RKO (cell line): ENCODE results near the gene ATP6V1A.

Experiments used
- DNase-seq: peaks from one replicate; pipeline ENCODE4 v3.0.0-alpha.2; 2016; ENCODE audit warnings: low spot score

ATP6V1A gene

DNA sequence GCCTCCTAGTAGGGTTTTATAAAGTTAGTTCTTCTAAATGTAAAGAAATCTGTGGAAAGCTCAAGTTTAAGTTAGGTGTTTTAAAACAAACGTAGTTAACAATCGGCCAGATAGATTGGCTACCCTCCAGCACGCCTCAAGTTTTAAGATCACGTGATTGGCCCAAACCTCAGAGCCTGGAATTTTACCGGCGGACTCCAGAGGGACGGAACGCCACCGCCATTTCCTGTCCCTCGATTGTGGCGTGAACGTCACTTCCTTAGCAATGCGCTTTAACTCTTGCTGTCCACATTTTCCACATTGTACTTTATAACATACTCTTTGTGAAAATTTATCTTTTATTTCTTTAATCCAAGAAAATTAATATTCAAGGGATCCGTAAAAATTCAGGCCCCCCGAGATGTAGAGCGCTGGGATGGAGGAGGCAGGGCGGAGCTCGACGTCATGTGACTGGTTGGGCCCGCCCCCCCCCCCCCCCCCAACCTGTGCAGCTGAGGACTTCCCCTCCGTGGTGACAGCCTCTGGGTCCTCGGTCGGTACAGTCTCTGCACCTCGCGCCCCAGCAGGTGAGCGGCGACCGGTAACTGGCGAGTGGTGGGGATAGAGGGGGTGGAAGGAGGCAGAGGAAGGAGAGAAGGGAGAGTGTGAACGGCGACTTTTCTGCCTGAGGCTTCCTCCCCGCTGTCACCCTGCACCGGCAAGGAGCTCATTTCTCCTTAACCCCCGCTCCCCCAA, at the start of gene ATP6V1A:
TSS of gene ATP6V1A (plus strand) at position 488 of the 735 bp plus-strand sequence. CDS start 31,719 bp downstream, outside the sequence.
- DNase-seq = peak; percentile 95

DNA sequence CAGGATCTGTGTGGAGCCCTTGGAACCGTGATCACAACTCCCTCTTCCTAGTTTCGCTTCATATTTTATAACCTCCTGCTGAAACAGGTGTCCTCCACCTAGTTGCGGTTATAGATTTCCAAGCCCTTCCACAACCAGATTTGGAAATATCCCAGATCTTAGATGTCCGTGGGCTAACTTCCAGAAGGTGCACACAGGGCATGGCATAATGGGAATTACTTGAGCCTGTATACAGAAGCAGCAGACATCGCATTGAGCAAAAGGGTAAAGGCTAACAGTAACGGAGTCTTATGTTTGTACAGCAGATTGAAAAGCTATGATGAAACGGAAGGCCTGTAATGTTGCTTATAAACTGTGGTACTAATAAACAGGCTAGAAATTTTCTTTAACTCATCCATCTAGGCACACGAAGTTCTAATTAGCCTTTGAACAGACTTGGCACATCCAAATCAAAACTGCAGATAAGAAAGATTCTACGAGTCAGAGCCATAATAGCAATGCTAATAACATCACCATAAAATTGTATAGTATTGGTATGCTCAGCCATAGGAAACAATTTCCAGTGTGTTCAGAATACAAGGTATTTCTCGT, 49.2 kb upstream of the ATP6V1A start:
- peak; percentile 31 for DNase-seq

DNA sequence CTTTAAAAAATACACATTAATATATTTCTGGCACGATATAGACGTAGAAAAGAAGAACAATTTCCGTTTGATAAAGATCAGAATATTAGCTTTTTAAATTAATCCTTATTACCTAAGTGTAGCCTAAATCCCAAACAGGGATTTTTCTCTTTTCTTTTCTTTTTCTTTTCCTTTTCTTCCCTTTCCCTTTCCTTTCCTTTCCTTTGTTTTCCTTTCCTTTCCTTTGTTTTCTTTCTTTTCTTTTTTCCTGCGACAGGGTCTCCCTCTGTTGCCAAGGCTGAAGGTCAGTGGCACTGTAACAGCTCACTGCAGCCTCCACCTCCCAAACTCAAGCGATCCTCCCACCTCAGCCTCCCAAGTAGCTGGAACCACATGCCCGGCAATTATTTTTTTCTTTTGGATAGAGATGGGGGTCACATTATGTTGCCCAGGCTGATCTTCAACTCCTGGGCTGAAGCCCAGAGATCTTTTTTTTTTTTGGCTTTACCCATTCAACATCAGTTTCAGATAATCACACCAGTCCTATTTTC, 48.6 kb upstream of the ATP6V1A start:
- DNase-seq = no peak

DNA sequence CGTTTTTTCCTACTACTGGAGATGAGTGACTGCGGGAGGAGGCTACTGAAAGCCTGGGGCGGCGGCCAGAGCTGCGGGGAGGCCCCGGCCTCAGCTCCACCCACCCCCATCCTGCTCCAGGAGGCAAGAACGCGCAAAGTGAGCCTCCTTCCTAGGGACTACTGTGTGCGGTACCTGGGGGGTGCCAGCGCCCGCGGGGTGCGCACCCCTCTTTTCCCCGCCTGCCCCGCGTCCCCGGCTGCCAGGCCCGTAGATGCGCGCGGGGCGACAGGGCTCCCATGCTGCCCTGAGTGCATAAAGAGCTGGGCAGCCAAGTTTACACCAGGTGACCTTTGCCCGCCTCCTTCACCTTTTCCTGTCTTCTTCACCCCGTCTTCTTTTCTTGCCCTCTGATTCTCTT, 47.9 kb upstream of the ATP6V1A start:
- DNase-seq = no peak

DNA sequence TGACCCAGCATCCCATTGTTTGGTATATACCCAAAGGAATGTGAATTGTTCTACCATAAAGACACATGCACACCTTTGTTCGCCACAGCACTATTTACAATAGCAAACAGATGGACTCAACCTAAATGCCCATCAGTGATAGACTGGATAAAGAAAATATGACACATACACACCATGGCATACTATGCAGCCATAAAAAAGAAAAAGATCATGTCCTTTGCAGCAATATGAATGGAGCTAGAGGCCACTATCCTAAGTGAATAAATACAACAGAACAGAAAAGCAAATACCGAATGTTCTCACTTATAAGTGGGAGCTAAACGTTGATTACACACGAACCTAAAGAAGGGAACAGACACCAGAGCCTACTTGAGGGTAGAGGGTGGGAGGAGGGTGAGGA, 39.0 kb upstream of the ATP6V1A start:
- DNase-seq = no peak

DNA sequence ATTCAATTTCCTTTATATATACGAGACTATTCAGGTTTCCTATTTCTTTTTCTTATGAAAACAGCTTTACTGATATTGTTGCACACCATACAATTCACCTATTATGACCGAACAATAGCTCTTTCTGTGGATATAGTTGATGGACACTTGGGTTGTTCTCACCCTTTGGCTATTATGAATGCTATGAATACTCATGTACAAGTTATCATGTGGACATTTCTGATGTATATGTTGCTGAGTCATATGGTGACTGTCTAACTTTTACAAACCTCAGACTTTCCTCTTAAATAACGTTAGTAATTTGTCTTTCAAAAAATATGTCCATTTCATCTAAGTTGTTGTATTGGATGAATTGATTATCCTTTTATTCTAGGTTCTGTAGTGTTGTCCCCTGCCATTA, 34.7 kb upstream of the ATP6V1A start:
- peak; percentile 48 for DNase-seq

DNA sequence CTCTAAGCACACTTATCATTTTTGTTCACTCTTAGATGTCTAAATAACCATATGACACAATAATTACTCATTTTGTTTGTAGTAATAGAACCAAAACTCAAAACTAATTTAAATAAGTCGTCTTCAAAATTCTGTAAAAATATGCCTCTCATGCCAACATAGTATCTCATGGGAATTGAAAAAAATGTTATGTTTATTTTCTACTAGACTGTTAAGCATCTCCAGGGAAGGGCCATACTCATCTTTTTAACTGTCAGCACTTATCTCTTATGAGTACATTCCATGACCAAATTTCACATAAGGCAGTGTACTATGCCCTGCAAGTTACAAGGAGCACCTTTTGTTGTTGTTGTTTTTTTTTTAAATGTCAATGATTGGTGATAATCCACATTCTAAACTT, 32.1 kb upstream of the ATP6V1A start:
- no peak for DNase-seq

DNA sequence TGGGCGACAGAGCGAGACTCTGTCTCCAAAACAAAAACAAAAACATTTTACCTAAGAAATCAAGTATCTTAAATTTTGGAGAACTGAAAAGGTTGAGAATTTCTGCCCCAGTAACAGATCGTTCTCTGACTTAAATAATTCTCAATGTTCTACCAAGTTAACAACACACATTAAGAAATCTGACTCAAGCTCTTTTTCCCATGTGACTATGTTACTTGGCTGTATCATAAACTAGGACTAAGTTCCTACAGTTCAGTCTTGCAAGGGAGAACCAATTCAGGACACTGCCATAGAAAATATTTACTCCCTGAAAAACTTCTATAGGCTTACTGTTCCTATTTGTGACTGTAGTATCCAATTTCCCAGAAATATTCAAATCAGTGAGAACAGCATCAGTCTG, 29.5 kb upstream of the ATP6V1A start:
- DNase-seq = no peak

DNA sequence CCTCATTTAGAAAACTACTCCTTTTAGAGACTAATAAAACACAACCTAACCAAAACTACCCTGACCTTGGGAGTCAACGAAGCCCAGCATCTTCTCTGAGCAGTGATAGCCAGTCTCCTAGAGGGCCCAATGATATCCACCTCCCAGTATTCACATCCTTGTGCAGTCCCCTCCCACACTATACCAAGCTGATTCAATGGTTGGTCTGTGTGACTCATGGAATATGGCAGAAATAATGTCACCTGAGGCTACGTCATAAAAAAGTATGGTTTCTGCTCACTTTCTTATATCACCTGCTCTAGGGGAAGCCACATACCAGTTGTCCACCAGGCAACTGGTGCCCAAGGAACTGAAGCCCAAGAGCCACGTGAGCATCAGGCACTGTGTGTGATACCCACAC, 29.0 kb upstream of the ATP6V1A start:
- DNase-seq = no peak

DNA sequence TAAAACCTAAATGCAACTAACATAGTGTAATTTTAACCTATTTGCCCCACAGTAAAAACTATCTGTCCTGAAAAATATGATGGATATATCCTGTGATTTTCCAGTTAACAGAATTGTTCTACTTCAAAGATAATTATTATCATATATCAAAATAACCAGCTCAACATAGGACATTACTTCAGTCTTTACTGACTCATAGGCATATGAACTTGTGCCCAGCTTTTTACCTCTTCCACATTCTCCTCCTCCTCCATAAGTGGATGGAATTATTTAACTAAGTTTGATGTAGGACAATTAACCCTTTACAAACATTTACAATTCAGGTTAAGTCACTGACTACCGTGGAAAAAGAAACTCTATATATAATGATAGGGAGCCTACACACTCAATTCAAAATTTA, 27.5 kb upstream of the ATP6V1A start:
- no peak for DNase-seq

DNA sequence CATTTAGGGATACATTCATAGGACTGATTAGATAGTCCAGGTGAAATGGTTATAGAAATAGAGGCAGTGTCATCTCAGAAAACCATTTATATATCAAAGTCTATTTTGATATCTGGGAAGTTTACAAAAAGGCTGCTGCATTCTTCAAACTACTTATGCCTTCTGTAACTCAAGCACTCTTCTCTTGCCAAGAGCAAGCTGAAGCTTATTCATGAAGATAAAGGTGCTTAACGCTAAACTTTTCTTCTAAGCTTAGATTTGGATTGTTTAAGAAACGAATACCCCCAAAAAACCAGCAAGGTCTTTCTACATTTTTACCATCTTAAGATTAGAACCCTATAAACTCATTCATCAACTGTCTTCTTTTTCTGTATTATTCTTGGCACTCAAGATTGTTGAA, 27.1 kb upstream of the ATP6V1A start:
- no peak for DNase-seq

DNA sequence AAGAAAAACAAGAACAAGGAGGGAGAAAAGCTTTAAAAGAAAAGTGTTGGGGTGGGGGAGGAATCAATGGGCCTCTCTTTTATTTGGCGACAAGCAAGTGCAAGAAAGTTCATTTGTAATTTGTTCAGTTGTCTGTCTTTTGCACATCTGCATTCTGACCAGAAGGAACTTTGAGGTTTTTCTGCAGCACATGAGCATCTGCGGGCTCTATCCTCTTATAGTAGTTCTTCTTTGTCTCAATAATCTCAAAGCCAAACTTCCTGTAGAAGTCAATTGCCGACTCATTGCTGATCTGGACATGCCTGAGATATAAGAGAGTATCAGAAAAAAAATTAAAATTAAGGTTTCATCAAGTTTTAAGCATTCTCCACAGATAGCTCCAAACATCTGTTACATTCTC, 25.2 kb upstream of the ATP6V1A start:
- no peak for DNase-seq

DNA sequence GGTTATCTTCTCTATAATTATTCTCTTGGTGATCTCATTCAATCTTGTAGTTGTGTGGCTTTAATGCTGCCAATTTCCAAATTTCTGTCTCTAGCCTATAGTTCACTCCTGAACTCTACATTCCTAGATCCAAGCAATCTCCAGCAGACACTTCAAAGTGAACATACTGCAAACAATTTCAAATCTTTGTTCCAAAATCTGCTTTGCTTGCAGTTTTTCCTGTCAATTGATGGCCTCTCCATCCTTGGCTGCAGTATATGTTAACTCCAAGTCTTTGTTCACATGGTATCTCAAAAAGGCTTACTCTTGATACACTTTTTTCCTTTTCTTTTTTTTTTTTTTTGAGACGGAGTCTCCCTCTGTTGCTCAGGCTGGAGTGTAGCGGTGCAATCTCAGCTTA, 18.2 kb upstream of the ATP6V1A start:
- DNase-seq = no peak

DNA sequence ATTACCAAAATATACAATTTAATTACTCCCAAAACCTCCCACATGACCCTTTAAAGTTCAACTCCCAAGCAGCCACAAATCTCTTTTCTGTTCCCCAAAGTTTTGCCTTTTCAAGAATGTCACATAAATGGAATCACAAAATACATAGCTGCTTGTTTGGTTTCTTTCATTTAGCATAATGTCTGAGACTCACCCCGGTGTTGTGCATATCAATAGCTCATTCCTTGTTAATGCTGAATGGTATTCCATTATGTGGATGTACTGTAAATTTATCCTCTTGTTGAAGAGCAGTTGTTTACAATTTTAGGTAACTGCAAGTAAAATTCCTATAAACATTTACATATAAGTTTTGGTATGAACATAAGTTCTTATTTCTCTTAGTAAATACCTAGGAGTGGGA, 16.3 kb upstream of the ATP6V1A start:
- DNase-seq = no peak

DNA sequence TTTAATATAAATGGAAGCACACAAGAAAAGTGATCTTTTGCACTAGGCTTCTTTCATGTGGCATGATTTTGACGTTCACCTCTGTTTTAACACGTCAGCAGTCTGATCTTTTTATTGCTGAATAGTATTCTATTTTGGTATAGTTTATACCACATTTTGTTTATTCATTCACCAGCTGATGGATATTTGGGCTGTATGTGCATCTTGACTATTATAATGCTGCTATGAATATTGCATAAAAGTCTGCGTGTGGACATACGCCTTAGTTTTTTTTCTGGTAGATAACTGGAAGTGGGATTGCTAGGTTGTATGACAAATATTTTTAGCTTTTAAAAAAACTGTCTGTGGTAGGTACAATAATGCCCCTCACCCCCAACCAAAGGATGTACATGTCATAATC, 15.1 kb upstream of the ATP6V1A start:
- no peak for DNase-seq

DNA sequence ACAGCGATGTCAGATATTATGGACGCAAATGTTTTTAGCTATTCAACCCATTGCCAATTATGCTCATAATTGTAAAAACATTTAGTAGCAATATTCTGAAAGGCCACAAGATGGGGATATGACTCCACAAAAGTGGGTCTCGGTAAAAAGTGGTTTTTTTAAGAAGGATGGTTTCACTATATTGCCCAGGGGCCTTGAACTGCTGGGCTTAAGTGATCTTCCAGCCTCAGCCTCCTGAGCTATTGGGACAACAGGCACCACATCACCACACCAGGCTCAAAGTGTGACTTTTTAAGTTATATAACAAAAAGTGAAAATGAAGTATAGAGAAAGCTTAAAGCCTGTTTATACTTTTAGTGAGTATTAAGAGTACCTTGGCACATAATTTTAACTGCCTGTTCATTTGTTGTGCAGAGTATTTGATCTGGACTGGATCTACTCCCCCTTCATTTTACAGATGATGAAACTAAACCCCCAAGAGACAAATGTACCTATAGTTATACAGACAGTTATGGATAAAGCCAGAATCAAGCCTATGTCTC, 10.2 kb upstream of the ATP6V1A start:
- DNase-seq = peak; percentile 78

DNA sequence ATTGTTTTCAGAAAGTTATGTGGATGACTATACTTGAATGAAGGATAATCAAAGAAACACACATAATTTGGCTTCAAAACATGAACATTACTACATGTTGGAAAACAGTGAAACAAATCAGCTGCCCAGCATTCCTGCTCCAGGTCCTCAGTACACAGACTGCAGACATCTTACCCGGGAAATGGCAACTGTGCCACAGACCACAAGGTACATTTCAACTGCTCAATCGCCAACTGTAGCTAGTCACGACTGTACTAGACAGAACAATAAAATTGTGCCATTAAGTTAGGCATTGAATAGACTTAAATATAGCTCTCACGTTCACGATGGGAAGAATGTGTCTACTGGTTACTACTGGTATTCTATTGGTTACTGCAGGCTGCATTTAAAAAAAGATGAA, 5.7 kb upstream of the ATP6V1A start:
- DNase-seq = no peak

DNA sequence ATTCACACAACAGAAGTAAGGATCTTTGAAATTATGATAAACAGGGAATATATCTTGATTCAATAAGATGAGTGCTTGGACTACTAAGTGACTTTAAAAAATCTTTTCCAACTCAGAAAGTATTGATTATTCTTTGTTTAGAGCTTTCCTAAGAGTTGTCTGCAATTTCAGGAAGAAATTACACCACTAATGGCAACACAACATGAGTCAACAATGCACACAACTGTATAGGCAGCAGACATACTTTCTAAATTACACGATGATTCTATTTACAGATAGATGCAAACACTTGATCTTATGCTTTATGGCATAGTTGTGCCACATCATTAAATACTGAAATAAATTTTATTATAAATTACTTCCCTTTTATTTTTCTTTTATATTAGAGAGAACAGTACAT, 5.2 kb upstream of the ATP6V1A start:
- DNase-seq = peak; percentile 60

DNA sequence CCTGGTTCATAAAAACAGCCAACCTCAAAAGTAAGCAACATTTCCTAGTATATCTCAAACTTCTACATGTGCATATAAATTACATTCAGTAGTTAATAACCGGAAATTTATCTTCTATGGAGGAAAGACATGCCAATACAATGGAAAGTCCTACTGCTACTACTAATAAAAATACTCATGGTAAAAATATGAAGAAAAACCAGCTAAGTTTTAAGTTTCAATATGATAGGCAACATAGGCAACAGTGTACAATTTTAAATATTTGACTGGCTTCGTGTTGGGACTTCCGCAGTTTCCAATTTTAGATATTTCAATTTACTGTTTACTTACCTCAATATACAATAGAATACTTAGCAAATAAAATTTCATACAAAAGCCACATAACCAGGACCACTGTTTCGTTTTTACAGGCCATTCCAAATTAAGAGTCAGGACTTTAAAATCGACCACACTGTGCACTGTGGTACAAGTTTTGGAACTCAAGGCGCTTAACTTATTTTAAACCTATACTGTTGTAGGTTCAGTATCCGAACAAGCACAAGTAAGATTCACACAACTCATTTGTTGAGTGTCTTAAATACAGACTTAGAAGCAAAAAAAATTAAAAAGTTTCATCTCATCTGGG, 3.7 kb upstream of the ATP6V1A start:
- peak; percentile 36 for DNase-seq

DNA sequence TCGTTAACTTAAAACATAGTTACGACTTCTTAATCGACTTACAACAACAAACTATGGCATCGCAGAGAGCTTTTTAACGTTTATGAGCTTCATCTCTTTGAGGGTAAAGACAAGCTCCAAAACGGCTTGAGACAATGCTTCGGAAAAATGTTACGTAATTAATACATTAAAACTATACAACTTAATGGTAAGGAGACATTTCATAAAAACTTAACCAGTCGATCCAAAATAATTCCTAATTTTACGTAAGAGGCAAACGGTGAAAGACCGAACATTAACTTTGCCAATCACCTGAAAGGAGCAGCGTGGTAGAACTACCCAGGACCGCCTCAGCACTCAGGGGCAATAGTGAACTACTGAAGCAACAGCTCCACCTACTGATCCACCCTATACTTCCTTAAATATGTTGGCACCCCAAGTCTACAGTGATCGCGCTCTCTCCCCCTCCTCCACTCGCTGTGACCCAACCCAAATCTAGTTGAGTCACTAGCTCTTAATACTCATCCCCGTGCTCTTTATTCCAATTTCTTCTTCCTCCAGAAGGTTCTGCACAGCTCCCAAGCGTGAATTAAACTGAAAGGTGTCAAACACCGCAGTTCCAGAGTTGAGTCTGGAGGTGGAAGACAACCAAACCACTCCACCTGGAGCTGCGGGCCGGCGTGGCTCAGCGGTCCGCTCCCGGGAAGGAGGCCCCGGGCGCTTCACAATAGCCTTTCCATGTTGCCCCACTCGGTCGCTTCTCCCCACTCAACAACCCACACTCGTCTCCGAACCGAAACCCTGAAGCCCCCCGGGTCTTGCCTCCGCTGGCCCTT, 1.7 kb upstream of the ATP6V1A start:
- peak; percentile 98 for DNase-seq

DNA sequence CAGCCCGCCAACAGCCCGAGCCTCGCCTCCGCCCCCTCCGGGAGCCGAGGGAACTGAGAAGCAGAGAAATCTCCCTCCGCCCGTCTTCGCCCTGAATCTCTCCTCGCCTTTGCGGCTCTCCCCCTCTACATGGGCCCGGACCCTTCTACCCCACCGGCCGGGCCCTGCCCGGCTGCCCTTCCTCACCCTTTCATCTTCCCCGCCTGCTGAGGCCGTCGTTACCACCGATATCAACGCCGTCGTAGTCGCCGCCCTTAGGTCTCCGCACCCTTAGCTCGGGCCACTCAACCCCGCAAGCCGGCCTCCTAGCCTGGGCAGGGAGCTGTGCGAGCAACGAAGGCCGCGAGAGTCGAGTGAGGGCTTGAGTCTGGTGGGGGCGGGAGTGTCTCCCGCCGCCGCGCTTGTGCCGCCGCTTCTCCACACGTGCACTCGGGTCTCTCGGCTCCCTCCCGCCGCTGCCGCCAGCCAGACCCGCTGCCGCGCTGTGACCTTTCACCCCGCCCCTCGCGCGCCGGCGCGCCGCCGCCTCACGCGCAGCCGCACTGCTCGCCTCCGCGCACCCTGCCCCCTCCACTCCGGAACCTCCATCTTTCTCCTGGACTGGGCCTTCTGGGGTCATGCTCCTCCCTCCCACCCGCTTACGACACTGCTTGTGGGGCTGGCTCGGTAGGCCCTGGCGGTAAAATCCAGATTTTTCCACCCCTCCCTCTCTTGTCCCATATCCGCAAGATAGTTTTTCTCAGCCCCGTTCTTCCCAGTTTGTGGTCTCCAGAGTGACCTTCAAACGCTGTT, 883 bp upstream of the ATP6V1A start, which contains the start of gene NAA50:
TSS of gene NAA50 (minus strand) at position 494 of the 792 bp plus-strand sequence. CDS start at position 194, 300 bp downstream.
- DNase-seq = peak; percentile 89
